Measurements from ENCODE around the gene FBL.
A peak's percentile ranks its signal among the peaks of the same experiment; 100 is the strongest.
"Not testable (repeated sequence)": the region's sequence is repeated elsewhere in the genome, so short reads cannot be mapped to it uniquely, and the experiment has no call there.

The FBL gene

GRCh38 chr19:39824143-39825092, 21.8 kb downstream of the FBL start:
- peak; percentile 56 to 76 for DNase-seq (ENCODE audit: low read depth in 2 of 2)

- DNase-seq (ENCODE audit: low read depth in 2 of 2), result no peak
Measured at GRCh38 chr19:39823686-39824085, 22.5 kb downstream of the FBL start.

- no peak for DNase-seq (ENCODE audit: low read depth in 2 of 2)
Measured at GRCh38 chr19:39820696-39821095, 25.5 kb downstream of the FBL start.

- no peak for DNase-seq (ENCODE audit: low read depth in 2 of 2)
Measured at GRCh38 chr19:39819786-39820185, 26.4 kb downstream of the FBL start.

- no peak for DNase-seq (ENCODE audit: low read depth in 2 of 2)
Measured at GRCh38 chr19:39818626-39819097, 27.5 kb downstream of the FBL start.

GRCh38 chr19:39817888-39818561, 28.2 kb downstream of the FBL start:
- no peak for DNase-seq (ENCODE audit: low read depth in 2 of 2)

- no peak for DNase-seq (ENCODE audit: low read depth in 2 of 2)
Measured at GRCh38 chr19:39816287-39817048, 29.7 kb downstream of the FBL start.

- DNase-seq (ENCODE audit: low read depth in 2 of 2), result no peak
Measured at GRCh38 chr19:39814595-39814994, 31.6 kb downstream of the FBL start.

- DNase-seq (ENCODE audit: low read depth in 2 of 2), result not testable (repeated sequence)
Measured at GRCh38 chr19:39814111-39814510, 32.1 kb downstream of the FBL start.

- DNase-seq (ENCODE audit: low read depth in 2 of 2), result no peak
Measured at GRCh38 chr19:39813264-39813993, 32.8 kb downstream of the FBL start.

- DNase-seq (ENCODE audit: low read depth in 2 of 2), result no peak
Measured at GRCh38 chr19:39811064-39811463, 35.1 kb downstream of the FBL start.

GRCh38 chr19:39810424-39810823, 35.8 kb downstream of the FBL start:
- no peak for DNase-seq (ENCODE audit: low read depth in 2 of 2)

GRCh38 chr19:39809368-39809767, 36.8 kb downstream of the FBL start:
- no peak for DNase-seq (ENCODE audit: low read depth in 2 of 2)

- not testable (repeated sequence) for DNase-seq (ENCODE audit: low read depth in 2 of 2)
Measured at GRCh38 chr19:39808688-39809087, 37.5 kb downstream of the FBL start.

- no peak for DNase-seq (ENCODE audit: low read depth in 2 of 2)
Measured at GRCh38 chr19:39807846-39808364, 38.3 kb downstream of the FBL start.

GRCh38 chr19:39805104-39805503, 41.1 kb downstream of the FBL start:
- DNase-seq (ENCODE audit: low read depth in 2 of 2), result no peak

- DNase-seq (ENCODE audit: low read depth in 2 of 2), result no peak
Measured at GRCh38 chr19:39802958-39803357, 43.2 kb downstream of the FBL start.

- DNase-seq (ENCODE audit: low read depth in 2 of 2), result no peak
Measured at GRCh38 chr19:39797083-39797482, 49.1 kb downstream of the FBL start.

GRCh38 chr19:39796000-39796498, 50.1 kb downstream of the FBL start:
- no peak for DNase-seq (ENCODE audit: low read depth in 2 of 2)

- no peak for DNase-seq (ENCODE audit: low read depth in 2 of 2)
Measured at GRCh38 chr19:39795001-39795400, 51.2 kb downstream of the FBL start.

- peak; percentile 30 to 42 for DNase-seq (ENCODE audit: low read depth in 2 of 2)
Measured at GRCh38 chr19:39792999-39793546, 53.1 kb downstream of the FBL start.

All from stimulated activated CD8-positive, alpha-beta memory T cell treated with anti-CD3 and anti-CD28 coated beads, Interleukin-15, amount 100 ng/mL, for 4 hours (primary cell).